Psoas muscle (tissue), 8 donors: Measurements from ENCODE around the gene ARHGAP21. TPM values are rescaled to one million over a fixed set of nuclear protein-coding genes. Genes with fewer than 3 reads are reported as not detected.

Experiments
- ATAC-seq, 4 donors: fragments of 200-7000 bp; cut with Tn5 transposase; one replicate each; pipeline ENCODE4 v1.9.1; 2020; ENCODE audit warnings: moderate library complexity in 3 of 4, mild to moderate bottlenecking in 2 of 4
- DNase-seq, 2 donors: peaks; one replicate each; pipeline ENCODE4 v3.0.0-alpha.2; 2020
- H3K27ac ChIP-seq: fragments of 200-600 bp; one replicate; pipeline ENCODE4 v1.8.0; 2022
- H3K27me3 ChIP-seq, 3 donors: fragments of 200-600 bp in 1 of 3; one replicate each; pipeline versions ENCODE4 v1.6.1 to v1.8.0; 2013 to 2022; ENCODE audit warnings: low read length in 2 of 3, mild to moderate bottlenecking in 2 of 3, moderate library complexity in 1 of 3; ENCODE audit not compliant: insufficient read depth in 3 of 3
- H3K36me3 ChIP-seq, 2 donors: fragments of 200-600 bp in 1 of 2; one replicate each; pipeline versions ENCODE4 v1.6.1 to v1.8.0; 2013 to 2022; ENCODE audit warnings: low read depth in 1 of 2, mild to moderate bottlenecking in 1 of 2, moderate library complexity in 1 of 2; ENCODE audit not compliant: insufficient read depth in 1 of 2
- H3K4me1 ChIP-seq: fragments of 200-600 bp; one replicate; pipeline ENCODE4 v1.8.0; 2022
- H3K4me3 ChIP-seq: fragments of 200-600 bp; one replicate; pipeline ENCODE4 v1.8.0; 2022; ENCODE audit warnings: mild to moderate bottlenecking
- H3K9me3 ChIP-seq: fragments of 200-600 bp; one replicate; pipeline ENCODE4 v1.8.0; 2022
- CTCF ChIP-seq: fragments of 200-600 bp; IDR thresholded peaks from one replicate; pipeline ENCODE4 v1.8.0; 2022; ENCODE audit warnings: antibody characterized with exemption
- WGBS, 3 donors: extraction: QIAGEN DNeasy Blood & Tissue Kit; methylation state at CpG; one replicate each; pipeline versions ENCODE4 v1.1.6 to v1.1.7; 2013; 5-methylcytosine and 5-hydroxymethylcytosine counted together
- intact Hi-C, 2 donors: fragments of 100-400 bp; cut with DNase I; formaldehyde crosslinking; loops; one replicate each; pipeline versions ENCODE4 v1.11.0 to v1.14.2; 2022
- polyA plus RNA-seq, 3 donors: library from polyadenylated mRNA; stranded (reverse); fragments of 200-250 nt; gene quantifications; one replicate each; pipeline ENCODE4 v1.2.3, GENCODE V29; 2013
- total RNA-seq, 4 donors: library from RNA; stranded (reverse); fragmentation: NEBNext Ultra II Directional in 2 of 4; extraction: Animal tissue kit (Norgen Biotek cat#: 25700) in 2 of 4; gene quantifications; one replicate each; pipeline versions ENCODE4 v1.2.1 to v1.2.4, GENCODE V29; 2021 to 2023
- donor health status: healthy with polysubstance abuse.
- donor health status: DM: no; HTN: no; CAD: no; lungs with moderate emphysema.
- donor health status: Bipolar disorder and iron deficiency.
- donor health status: healthy.
- donor health status: DM: yes; HTN: yes; CAD: no.
- donor health status: DM: no; HTN: no; CAD: no.
- donor health status: DM: no; HTN: no; CAD: no.
- donor health status: DM: yes; HTN: yes; CAD: no.

Gene ARHGAP21
- total and polyA plus RNA-seq, 7 donors, result 16.1 to 44.7 (median 34.2) TPM

DNA sequence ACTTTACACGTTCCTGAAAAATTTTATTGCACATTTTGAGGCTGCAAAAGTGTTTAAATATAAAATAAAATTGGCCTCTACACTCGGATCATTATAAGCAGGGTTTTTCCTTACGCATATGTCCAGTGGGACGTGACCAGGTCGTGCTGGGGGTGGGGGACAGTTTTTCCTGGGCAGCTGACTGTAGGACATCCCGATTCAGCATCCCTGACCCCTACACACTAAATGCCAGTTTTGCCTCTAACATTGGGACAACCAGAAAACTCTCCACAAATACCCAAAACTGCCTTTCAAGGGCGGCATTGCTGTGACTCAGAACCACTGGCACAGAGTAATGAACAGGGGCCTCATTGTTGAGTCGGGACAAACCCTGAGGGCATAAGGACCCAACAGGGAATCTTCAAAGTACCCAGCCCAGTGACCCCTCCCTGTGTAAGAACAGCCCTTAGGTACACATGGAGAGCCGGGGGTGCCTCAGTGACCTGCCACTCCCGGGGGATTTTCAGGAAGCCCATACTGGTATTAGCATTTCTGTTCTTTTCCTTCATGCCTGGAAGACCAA is 170.6 kb downstream of the ARHGAP21 start:
- no peak overlapping the region for H3K4me3 ChIP-seq
- H3K27ac ChIP-seq, result no peak overlapping the region
- no peaks in the 10 kb centered on the region for H3K27me3 ChIP-seq
- peaks cover 13% of the 10 kb centered on the region for H3K4me1 ChIP-seq
- ATAC-seq (peak in 1 of 4 donors; percentile 17), DNase-seq (no peak)
- peaks cover 0 to 21% of the 10 kb centered on the region in 2 donors for H3K36me3 ChIP-seq
- no peaks in the 10 kb centered on the region for H3K9me3 ChIP-seq
- intact Hi-C loops, result loop anchor here (10.0 kb wide), 2 partner anchors 1018 to 1388 kb away; no protein-coding TSS in a partner anchor
- WGBS, 3 donors, result 54 to 68% (median 56%) methylated on average over 10 of the region's 10 CpGs
- TF ChIP-seq CTCF, result no peak

DNA sequence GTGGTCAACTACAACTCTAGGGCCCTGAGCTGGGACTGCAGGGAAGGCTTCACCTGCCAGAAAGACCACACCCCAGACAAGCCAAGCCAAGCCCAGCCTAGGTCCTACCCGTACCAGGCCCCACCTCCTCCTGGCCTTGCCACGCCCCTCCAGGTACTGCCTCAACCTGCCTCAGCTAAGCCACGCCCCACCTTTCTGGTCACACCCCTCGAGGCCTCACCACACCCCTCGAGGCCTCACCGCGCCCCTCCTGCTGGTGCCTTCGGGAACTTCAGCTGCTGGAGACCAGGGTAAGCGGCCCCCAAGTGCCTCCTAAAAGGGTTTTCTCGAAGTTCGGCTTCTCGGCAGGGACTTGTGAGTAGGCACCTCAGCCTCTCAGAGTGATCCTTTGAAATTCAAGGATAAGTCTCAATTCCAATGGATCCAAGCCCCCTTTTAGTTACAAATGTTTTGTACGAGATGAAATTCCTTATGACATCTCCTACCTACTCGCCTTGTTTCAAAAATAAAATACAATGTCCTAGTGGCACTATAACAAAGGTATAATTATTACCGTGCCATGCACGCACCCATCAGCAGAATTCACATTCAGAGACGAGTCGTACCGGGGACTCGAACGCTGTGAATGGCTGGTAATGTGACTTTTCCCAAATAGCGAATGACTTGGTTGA is 171.2 kb downstream of the ARHGAP21 start:
- ATAC-seq (peak; percentile 29 to 60 (median 54)), DNase-seq (peak; percentile 33 to 68)
- Histone ChIP-seq H3K36me3 (peaks cover 0 to 28% of the 10 kb centered on the region in 2 donors), H3K4me1 (peaks cover 13% of the 10 kb centered on the region), H3K9me3 (no peaks in the 10 kb centered on the region), H3K4me3 (no peak overlapping the region), H3K27ac (no peak overlapping the region), H3K27me3 (no peaks in the 10 kb centered on the region)
- peak; percentile 36 for TF ChIP-seq CTCF
- 46 to 57% (median 51%) methylated on average over 20 to 22 of the region's 22 CpGs for WGBS, 3 donors
- intact Hi-C loops, result loop anchor here (10.0 kb wide), 2 partner anchors 1018 to 1388 kb away; no protein-coding TSS in a partner anchor

DNA sequence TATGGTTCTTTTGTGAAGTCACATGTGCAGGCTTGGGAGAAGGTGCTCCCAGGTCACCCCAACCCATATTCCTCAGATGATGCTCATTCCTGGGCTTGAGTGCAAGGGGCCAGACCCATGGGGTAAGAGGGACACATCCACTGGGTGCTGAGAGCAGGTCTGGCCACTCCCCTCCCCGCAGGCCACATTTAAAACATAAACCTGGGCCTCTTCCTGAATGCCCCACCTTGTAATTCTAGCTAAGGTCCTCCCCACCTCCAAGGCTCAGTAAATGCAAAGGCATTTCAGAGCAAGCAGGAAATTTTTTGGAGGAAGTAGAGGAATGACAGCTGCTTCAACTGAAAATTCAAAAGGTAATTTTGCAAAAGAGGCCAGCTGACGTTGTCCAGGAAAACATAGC is 172.5 kb downstream of the ARHGAP21 start:
- Histone ChIP-seq H3K4me1 (peaks cover under 1% of the 10 kb centered on the region), H3K27me3 (no peaks in the 10 kb centered on the region), H3K4me3 (no peak overlapping the region), H3K9me3 (no peaks in the 10 kb centered on the region), H3K27ac (no peak overlapping the region), H3K36me3 (peaks cover 0 to 41% of the 10 kb centered on the region in 2 donors)
- ATAC-seq (peak in 2 of 4 donors; percentile 5 to 13), DNase-seq (no peak)
- intact Hi-C loops, result loop anchor here (10.0 kb wide), 2 partner anchors 1016 to 1386 kb away; no protein-coding TSS in a partner anchor
- WGBS, 3 donors, result 46 to 63% (median 49%) methylated on average over 2 of the region's 2 CpGs
- TF ChIP-seq CTCF, result no peak

DNA sequence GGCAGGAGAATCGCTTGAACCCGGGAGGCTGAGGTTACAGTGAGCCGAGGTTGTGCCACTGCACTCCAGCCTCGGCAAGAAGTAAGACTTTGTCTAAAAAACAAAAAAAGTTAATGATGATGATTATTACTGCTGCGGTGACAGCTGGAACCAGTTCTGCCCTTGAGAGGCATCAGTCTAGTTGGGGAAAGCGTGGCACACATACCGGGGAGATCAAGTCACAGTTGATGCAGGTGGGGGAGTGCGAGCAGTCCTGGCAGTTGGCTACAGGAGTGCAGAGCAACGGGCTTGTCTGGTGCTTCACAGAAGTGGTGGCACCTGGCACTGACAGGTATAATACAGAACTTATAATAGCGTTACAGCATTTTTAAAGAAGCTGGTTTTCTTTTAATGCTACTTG is 173.0 kb downstream of the ARHGAP21 start:
- intact Hi-C loops, result loop anchor here (1.0 to 10.0 kb wide), 3 partner anchors 17 to 1386 kb away; no protein-coding TSS in a partner anchor
- ATAC-seq, result peak in 2 of 4 donors; percentile 21
- peaks cover 0 to 46% of the 10 kb centered on the region in 2 donors for H3K36me3 ChIP-seq

More for the DNA sequence above, 173.0 kb downstream of the ARHGAP21 start:
- Histone ChIP-seq H3K27me3 (no peaks in the 10 kb centered on the region), H3K4me1 (no peaks in the 10 kb centered on the region), H3K4me3 (no peak overlapping the region), H3K9me3 (no peaks in the 10 kb centered on the region), H3K27ac (no peak overlapping the region)
- TF ChIP-seq CTCF, result no peak
- WGBS, 3 donors, result 66 to 76% (median 68%) methylated on average over 10 of the region's 10 CpGs
- DNase-seq, result no peak
